ENCODE data around the gene MIF4GD.

DNA sequence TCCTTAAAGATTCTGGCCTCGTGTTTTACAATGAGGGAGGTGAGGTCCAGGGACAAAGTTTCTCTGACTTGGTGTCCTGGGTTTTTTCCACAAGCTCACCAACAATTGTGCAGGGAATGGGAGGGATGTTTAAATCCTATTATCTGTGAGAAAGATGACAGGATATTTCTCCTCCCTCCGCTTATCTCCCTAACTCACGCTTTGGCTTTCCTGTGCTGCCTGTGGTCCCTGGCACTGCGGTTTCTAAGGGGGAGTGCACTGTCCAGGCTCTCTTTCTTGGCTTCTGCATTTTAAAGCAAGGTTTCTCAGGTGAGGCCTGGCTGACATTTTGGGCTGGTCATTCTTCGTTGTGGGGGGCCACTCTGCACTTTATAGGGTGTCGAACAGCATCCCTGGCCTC lies 26.0 kb downstream of the MIF4GD start:
- TF ChIP-seq CTCF (IDR thresholded peaks at IDR 0.05; ENCODE audit: poor library complexity) (no peak), EZH2phosphoT487 (IDR thresholded peaks at IDR 0.05; ENCODE audit: low read depth, severe bottlenecking, unreplicated experiment) (no peak), EZH2 (IDR thresholded peaks at IDR 0.05; ENCODE audit: borderline replicate concordance) (no peak)
